ENCODE results near the gene ONECUT3. TPM values are rescaled to one million over a fixed set of nuclear protein-coding genes. Genes with fewer than 3 reads are reported as not detected.

The ONECUT3 gene
- total and polyA plus RNA-seq, 2 of the 4 experiments (the other 2 are of a cell fraction): not detected

DNA sequence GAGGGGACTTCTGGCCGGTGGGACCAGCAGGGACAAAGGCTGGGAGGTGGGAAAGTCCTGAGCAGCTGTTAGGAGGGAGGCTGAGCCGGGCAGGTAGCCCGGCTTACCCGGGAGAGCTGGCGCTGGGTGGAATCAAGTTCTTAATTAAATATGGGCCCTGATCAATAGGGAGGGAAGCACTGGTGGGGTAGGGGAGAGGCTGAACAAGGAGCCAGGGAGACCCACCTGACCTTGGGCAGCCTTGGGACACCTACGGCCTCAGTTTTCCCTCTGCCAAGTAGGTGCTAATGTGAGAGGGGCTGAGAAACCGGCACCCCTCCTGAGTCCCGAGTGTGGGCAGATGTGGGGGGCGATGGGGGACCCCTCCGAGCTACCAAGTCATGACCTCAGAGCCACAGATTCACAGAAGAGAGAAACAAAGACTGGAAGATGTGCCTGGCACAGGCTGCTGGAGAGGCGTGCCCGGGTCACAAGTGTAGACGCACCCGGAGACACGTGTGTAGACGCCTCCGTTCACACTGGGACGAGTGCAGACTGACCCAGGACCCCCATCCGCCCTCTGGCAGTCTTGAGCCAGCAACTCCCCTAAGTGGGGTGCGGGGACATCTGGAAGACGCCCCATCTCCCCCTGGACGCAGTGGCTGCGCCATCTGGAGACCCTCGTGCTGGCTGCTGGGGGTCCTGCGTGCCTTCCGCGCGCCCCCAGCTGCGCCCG, 8.4 kb downstream of the ONECUT3 start:
- peaks cover 96% of the 10 kb centered on the region for H3K27me3 ChIP-seq (ENCODE audit: control insufficient read depth, insufficient read depth, low read length)

More for the DNA sequence above, 8.4 kb downstream of the ONECUT3 start:
- H3K56ac ChIP-seq (ENCODE audit: extremely low read depth, insufficient read depth, low read length): no peak overlapping the region
- H3K18ac ChIP-seq (ENCODE audit: low read depth, low read length): no peak overlapping the region
- H3K9ac ChIP-seq (ENCODE audit: low read depth, low read length): no peak overlapping the region
- H2BK15ac ChIP-seq (ENCODE audit: low read depth, low read length): no peak overlapping the region
- POLR2A ChIA-PET (ENCODE audit: unreplicated experiment): no interaction called here
- H3K14ac ChIP-seq (replicated peaks; ENCODE audit: low read depth, low read length): no peak overlapping the region
- no peak for TF ChIP-seq FOS (IDR thresholded peaks at IDR 0.05; ENCODE audit: low read depth, low read length)
- TF ChIP-seq RFX5 (IDR thresholded peaks at IDR 0.05; ENCODE audit: low read depth, low read length): no peak
- no peak for TF ChIP-seq MAZ (IDR thresholded peaks at IDR 0.05; ENCODE audit: borderline replicate concordance, low read depth, low read length)
- TF ChIP-seq RAD21 (IDR thresholded peaks at IDR 0.05; ENCODE audit: low read length): no peak
- TF ChIP-seq, protein P1, sequence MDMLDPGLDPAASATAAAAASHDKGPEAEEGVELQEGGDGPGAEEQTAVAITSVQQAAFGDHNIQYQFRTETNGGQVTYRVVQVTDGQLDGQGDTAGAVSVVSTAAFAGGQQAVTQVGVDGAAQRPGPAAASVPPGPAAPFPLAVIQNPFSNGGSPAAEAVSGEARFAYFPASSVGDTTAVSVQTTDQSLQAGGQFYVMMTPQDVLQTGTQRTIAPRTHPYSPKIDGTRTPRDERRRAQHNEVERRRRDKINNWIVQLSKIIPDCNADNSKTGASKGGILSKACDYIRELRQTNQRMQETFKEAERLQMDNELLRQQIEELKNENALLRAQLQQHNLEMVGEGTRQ (IDR thresholded peaks at IDR 0.05; ENCODE audit: low read depth, low read length): no peak
- TF ChIP-seq MXI1 (IDR thresholded peaks at IDR 0.05; ENCODE audit: borderline replicate concordance, low read depth, low read length): no peak
- no peak for TF ChIP-seq MAFK (IDR thresholded peaks at IDR 0.05; ENCODE audit: low read depth, low read length)
- TF ChIP-seq, protein P2, sequence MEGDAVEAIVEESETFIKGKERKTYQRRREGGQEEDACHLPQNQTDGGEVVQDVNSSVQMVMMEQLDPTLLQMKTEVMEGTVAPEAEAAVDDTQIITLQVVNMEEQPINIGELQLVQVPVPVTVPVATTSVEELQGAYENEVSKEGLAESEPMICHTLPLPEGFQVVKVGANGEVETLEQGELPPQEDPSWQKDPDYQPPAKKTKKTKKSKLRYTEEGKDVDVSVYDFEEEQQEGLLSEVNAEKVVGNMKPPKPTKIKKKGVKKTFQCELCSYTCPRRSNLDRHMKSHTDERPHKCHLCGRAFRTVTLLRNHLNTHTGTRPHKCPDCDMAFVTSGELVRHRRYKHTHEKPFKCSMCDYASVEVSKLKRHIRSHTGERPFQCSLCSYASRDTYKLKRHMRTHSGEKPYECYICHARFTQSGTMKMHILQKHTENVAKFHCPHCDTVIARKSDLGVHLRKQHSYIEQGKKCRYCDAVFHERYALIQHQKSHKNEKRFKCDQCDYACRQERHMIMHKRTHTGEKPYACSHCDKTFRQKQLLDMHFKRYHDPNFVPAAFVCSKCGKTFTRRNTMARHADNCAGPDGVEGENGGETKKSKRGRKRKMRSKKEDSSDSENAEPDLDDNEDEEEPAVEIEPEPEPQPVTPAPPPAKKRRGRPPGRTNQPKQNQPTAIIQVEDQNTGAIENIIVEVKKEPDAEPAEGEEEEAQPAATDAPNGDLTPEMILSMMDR (conservative IDR thresholded peaks at IDR 0.05; ENCODE audit: low read depth, low read length): no peak
- no peak for TF ChIP-seq CEBPB (IDR thresholded peaks at IDR 0.05; ENCODE audit: low read depth, low read length)
- TF ChIP-seq SMC3 (IDR thresholded peaks at IDR 0.05; ENCODE audit: low read depth, low read length): no peak
- TF ChIP-seq, protein P3, sequence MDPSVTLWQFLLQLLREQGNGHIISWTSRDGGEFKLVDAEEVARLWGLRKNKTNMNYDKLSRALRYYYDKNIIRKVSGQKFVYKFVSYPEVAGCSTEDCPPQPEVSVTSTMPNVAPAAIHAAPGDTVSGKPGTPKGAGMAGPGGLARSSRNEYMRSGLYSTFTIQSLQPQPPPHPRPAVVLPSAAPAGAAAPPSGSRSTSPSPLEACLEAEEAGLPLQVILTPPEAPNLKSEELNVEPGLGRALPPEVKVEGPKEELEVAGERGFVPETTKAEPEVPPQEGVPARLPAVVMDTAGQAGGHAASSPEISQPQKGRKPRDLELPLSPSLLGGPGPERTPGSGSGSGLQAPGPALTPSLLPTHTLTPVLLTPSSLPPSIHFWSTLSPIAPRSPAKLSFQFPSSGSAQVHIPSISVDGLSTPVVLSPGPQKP (IDR thresholded peaks at IDR 0.05; ENCODE audit: borderline replicate concordance, low read depth, low read length): no peak
- no peak for TF ChIP-seq POLR2A (IDR thresholded peaks at IDR 0.05; ENCODE audit: low read depth, low read length)
- no peak for TF ChIP-seq CHD1 (IDR thresholded peaks at IDR 0.05; ENCODE audit: low read depth, low read length)
- TF ChIP-seq NFE2L2 (IDR thresholded peaks at IDR 0.05; ENCODE audit: low read depth, low read length): no peak
- H3K23ac ChIP-seq (ENCODE audit: low read depth, low read length): no peak overlapping the region
- intact Hi-C loops (cut with micrococcal nuclease) (no loop called here), in situ Hi-C loops (cut with MboI; ENCODE audit: low sequenced_read_pairs) (no loop called here), dilution Hi-C loops (cut with HindIII; ENCODE audit: low sequenced_read_pairs, unreplicated experiment) (no loop called here)
- peaks cover 6% of the 10 kb centered on the region; the same call in 1 of the 2 replicates for H4K20me1 ChIP-seq (ENCODE audit: insufficient read depth, low read length)
- CTCF ChIA-PET: no interaction called here
- no peak for DNase-seq
- no peak overlapping the region for H3K4me3 ChIP-seq (ENCODE audit: insufficient read depth, low read depth, low read length)
- H2BK120ac ChIP-seq (ENCODE audit: low read depth, low read length): no peak overlapping the region
- no peak overlapping the region for H3K27ac ChIP-seq (ENCODE audit: insufficient read depth, low read length)
- WGBS, 2 experiments (ENCODE audit: extremely low coverage in 2 of 2, insufficient read length in 1 of 2): 0% methylated on average over 10 of the region's 30 CpGs; no CpG with 5 or more reads in 1 of the 2 experiments
- no peak for ATAC-seq (ENCODE audit: low read depth)
- no TSS peak for BruUV-seq (replicated peaks)
- H4K91ac ChIP-seq (ENCODE audit: insufficient read depth, low read depth, low read length): no peak overlapping the region
- H2AK9ac ChIP-seq (replicated peaks; ENCODE audit: low read depth, low read length, poor library complexity): no peak overlapping the region
- H2BK5ac ChIP-seq (ENCODE audit: low read depth, low read length, poor library complexity, severe bottlenecking): no peak overlapping the region
- H3K4me2 ChIP-seq (ENCODE audit: low read depth, low read length): no peak overlapping the region
- H4K5ac ChIP-seq (ENCODE audit: low read depth, low read length): no peak overlapping the region
- H3K36me3 ChIP-seq (ENCODE audit: control insufficient read depth, insufficient read depth, low read length): no peaks in the 10 kb centered on the region
- no peaks in the 10 kb centered on the region for H3K79me1 ChIP-seq (ENCODE audit: low read depth in 1 of 2, low read length in 2 of 2)
- H3K4me1 ChIP-seq (ENCODE audit: control insufficient read depth, insufficient read depth, low read length): no peaks in the 10 kb centered on the region
- no peak overlapping the region for H2AK5ac ChIP-seq (ENCODE audit: low read depth, low read length)
- no peak overlapping the region for H2BK20ac ChIP-seq (ENCODE audit: low read depth, low read length)
- no peaks in the 10 kb centered on the region for H3K9me1 ChIP-seq (ENCODE audit: insufficient read depth, low read length)
- no peak overlapping the region for H3K4ac ChIP-seq (ENCODE audit: low read depth, low read length)
- H4K8ac ChIP-seq (ENCODE audit: low read depth in 2 of 2, low read length in 2 of 2): no peak overlapping the region
- no peaks in the 10 kb centered on the region for H3K9me3 ChIP-seq (ENCODE audit: control insufficient read depth, insufficient read depth, low read length)
- H2AFZ ChIP-seq (replicated peaks; ENCODE audit: low read length, poor library complexity): no peak overlapping the region
